HPDE6-E6E7 (cell line): Measurements from ENCODE around the gene FGF18.

Experiments used
- DNase-seq: peaks from one replicate; pipeline ENCODE4 v3.0.0; 2011; ENCODE audit warnings: missing footprints; ENCODE audit errors: extremely low spot score

The FGF18 gene

DNA sequence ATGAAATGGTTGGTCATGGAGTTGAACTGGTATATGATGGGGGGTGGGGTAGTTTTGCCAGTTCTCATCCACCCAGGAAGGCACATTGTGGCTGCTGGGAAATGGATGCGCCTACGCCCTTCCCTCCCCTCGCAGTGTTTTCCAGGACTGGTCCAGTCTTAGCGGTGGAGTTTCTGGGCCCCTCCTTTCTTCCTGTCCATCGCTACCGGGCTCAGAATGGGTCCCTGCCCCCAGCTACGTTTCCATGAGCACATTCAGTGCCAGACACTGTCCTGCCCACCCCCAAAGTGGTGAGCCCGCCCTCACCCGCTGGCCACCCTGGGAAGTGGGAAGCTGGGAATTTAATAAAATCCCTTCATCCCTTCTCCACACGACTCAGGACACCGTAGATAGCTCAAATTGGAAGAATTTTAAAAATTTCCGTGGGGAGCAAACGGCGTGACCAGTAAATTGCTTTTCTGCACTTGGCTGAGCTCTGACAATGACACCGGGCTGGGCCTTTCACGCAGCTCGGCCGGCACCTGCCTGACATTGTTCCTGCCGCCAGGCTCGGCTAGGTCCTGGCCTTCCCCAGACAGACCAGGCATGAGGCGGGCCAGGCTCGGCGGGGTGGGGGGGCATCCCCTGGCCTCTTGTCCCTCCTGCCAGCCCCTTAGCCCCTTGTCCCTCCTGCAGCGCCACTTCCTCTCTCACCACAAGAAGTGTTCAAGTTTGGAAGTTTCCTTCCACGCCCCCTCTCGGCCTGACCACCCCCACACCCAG lies 3.6 kb downstream of the FGF18 start:
- no peak for DNase-seq

DNA sequence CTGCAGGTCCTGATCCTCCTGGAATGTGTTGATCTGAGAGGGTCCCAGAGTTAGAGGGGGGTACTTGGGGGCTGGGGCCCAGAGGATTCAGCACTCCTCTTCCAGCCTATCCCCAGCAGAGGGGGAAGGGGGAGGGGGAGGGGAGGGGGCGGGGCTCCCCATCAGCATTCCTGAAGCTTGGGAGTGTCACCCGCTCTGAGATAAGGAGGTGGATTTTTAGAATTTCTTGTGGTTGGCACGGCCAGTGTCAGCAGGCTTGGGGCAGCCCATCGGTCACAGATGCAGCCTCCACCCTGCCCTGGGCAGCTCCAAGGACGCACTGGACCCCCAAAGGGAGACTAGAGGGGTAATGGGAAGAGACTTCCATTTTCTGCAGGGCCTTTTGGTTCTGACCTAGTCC lies 5.3 kb downstream of the FGF18 start:
- DNase-seq = no peak

DNA sequence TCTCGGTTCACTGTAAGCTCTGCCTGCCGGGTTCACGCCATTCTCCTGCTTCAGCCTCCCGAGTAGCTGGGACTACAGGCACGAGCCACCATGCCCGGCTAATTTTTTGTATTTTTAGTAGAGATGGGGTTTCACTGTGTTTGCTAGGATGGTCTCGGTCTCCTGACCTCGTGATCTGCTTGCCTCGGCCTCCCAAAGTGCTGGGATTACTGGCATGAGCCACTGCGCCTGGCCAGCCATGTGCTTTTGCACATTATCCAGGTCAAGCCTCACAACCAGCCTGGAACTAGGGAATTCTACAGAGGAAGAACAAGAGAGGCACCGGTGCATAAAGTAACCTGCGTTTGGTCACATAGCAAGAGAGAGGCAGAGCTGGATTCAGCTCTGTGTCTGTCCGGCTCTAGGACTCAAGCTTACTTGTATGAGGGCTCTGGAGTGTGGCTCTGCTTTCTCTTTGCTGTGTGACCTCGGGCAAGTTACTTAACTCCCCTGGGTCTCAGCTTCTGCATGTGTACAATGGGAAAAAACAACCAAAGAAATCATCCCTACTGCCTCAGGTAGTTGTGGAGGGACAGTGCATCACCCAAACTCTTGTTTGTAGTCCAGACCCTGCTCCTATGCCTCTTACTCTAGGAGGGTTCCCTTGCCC lies 6.3 kb downstream of the FGF18 start:
- no peak for DNase-seq

DNA sequence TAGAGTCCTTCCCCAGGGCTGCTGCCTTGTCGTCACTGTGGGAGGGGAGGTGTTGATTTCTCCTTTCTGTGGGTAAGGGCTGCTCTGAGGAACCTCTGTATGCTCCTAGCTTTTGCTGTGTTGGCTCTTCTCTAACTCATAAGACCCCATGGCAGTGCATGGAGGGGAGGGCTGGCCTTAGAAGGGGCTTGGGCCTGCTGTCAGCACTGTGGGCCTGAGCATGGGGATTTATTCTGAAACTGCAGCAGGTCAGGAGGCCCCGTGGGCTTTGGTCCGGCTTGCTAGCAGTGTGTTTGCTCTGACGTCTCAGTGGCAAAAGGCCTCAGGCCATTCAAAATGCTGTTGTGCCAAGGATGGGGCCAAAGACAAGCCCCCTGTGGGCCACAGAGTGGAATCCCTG lies 6.8 kb downstream of the FGF18 start:
- no peak for DNase-seq

DNA sequence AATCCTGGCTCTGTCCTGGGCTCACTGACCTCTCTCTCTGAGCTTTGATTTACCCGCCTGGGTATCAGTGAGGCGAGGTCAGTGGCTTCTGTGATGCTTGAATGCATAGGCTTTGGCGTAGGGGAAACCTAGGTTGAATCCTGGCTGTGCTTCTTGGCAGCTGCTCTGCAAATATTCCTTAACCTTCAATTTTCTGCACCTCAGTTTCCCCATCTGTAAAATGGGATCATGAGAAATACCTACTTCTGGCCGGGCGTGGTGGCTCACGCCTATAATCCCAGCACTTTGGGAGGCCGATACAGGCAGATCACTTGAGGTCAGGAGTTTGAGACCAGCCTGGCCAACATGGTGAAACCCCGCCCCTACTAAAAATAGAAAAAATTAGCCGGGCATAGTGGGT lies 7.2 kb downstream of the FGF18 start:
- DNase-seq = no peak

DNA sequence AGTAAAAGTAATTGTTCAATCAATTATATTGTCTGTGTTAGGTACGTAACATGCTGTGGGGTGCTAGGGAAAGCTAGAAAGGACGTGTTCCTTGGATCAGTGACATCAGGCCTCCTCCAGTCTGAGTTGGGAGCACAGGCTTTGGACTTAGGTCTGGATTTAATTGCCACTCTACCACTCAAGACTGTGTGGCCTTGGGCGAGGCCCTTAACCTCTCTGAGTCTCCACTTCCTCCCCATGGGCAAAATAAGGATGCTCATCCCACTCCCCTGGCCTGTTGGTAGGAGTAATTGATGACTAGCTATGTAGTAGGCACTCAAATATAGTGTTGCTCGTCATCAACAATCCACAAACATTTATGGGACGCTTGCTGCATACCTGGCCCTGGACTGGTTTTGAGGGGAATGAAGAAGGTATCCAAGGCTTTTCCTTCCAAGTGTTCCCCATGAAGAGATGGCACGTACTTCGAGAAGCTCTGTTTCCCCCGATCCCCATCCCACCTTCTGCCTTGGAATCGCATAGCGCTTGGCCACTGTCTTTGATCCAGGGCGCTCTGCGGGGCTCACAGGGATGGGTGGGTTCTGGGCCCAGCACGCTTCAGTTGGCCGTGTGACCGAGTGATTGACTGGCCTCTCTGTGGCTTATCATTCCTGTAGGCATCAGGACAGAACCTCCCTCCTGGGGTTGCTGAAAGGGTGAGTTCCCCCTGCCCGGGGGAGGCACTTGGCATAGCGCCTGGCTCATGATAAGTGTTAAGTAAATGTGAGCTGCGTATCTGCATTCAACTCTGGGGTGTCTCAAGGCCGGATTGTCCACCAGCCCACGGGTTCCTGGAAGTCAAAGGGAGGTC lies 8.1 kb downstream of the FGF18 start:
- DNase-seq = no peak

DNA sequence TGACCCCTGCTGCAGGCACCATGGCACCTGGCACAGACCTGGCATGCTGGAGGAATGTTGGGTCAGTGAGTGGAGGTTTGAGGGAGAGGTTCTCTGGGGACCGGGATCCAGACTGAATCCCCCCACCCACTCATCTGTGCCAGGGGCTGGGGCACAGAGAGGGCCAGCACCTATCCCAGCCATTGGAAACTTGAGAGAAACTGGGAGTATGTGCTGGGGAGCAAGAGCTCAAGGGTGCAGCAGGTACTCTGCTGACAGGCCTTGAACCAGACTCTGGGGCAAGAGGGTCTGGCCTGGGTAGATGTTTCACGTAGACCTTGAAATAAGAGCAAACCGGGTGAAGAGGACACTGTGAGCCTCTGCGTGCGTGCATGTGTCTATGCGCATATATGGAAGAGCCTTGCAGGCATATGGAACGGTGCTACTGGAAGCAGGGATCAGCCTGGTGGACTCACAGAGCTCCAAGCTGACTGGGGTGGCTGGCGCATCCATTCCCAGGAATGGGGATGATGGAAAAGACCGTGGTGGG lies 8.8 kb downstream of the FGF18 start:
- DNase-seq = no peak

DNA sequence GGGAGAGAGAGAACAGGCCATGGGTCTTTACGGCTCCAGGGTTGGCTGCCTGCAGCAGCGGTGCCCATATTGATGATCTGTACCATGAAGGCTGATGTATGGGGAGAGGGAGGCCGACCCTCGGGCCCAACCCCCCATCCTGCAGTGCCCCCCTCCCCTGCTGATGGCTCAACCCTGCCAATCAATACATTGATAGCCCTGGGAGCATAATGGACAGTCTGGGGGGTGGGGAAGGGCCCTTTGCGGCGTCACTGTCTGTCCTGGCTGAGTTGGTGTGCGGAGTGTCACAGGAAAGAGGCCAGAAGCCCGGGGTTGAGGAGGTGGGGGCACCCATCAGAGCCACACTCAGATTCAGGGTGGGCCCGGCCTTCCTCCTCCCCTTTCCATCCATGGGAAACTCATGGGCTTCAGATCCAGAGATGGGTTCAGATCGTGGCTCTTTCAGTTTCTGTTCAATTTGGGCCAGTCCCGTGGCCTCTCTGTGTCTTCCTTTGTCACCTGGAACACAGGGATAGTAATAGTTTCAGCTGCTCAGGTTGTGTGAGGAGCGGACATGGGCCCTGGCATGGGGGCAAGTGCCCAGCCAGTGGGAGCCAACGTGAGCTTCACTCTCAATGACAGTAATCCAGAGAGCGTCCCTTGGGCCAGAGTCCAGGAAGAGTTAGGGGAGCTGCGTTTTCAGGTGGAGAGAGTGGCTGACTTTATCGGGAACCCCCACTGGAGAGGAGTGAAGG lies 9.5 kb downstream of the FGF18 start:
- no peak for DNase-seq

DNA sequence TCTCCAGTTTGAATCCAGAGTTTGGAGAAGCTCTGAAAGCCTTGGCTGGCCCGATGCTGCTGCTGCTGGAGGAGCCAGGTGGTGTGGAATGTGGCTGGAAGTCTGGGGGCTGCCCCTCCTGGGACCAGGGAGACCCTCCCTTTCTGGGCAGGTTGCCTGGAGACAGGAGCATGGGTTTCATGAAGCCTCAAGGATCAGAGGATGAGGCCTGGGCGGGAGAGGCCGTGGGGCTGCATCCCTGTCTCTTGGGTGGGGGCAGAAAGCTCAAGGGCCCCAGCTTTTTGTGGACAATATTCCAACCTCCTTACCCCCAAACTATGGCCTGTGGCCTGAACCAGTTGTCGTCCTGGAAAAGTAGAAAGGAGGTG lies 10.1 kb downstream of the FGF18 start:
- no peak for DNase-seq

DNA sequence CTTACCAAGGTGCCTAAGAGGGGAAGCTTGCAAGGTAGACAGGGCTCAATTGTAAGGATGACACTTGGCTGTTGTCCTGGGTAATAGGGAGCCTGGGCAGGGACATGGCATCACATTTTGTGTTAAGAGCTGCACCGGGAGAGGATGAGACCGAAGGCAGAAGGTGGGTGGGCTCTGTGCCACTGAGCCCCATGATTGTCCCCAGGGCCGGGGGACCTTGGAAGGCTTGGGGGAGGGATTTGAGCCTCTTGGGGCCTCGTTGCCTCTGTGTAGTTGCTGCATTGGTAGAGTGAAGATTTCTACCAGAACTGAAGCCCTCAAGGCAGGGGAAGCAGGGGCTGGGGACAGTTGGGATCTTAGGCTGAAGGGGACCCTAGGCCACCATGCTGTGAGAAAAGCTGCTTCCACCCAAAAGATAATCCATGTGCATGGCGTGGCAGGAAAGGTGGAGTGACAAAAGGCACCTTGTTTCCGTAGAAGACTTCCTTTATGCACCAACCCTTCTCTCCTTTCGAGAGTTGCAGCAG lies 11.9 kb downstream of the FGF18 start:
- DNase-seq = no peak

DNA sequence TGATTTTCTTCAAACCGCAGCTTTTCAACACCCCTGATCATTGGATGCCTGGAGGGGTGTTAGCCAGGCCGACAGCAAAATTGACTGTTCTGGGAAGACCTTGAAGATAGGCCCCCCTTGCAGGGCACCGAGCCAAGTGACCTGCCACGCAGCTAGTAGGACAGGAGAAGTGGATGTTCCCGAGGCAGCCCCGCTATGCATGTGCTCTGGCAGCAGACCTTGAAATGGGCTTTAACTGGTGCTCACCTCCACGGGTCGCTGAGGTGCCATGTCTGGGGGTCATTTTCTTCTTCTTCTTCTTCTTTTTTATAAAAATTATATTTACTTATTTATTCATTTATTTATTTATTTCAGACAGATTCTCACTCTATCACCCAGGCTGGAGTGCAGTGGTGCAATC lies 12.6 kb downstream of the FGF18 start:
- no peak for DNase-seq

DNA sequence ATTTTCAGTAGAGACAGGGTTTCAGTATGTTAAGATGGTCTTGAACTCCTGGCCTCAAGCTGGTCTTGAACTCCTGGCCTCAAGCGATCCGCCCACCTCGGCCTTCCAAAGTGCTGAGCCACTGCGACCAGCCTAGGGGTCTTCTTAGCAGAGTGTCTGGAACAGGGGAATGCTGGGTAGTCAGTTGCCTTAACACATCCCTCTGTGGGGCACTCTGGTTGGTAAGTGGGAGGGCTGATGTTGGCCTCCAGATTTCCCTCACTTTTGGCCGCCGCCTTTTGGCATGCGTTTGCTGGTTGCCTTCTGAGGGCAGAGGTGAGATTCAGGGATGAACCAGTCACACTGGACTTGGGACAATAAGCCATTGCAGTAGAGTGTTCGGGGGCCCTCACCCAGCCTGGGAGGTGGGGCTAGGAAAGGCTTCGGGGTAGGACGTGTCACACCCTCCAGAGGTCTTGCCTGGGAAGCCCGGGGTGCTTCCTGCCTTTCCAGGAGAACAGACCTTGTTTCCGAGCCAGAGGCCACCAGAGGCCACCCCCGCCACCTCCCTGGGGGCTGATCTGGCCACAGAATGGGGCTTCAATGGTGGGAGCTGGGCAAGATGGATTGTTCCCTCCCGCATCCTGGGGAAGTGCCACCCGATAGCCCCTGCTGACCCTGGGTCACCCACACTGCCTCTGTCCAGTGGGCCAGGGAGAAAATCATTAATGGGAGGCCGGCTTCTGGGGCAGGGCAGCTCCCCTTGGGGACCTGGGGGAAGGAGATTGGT lies 13.3 kb downstream of the FGF18 start:
- DNase-seq = no peak

DNA sequence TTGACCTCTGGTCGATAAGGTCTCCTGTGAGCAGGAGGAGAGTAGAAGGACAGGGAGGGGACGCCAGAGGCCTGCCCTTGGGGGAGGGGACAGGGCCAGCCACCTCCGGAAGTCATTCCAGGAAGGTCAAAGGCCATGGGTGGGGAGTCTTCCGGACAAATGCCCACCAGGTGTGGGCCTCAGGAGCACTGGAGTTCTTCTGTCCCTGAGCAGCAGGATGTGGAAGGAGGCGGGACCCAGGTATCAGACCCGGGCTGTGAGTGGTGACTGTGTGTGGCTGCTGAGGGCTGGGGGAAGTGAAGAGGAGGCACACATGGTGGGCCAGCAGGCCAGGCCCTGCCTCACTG lies 13.9 kb downstream of the FGF18 start:
- no peak for DNase-seq

DNA sequence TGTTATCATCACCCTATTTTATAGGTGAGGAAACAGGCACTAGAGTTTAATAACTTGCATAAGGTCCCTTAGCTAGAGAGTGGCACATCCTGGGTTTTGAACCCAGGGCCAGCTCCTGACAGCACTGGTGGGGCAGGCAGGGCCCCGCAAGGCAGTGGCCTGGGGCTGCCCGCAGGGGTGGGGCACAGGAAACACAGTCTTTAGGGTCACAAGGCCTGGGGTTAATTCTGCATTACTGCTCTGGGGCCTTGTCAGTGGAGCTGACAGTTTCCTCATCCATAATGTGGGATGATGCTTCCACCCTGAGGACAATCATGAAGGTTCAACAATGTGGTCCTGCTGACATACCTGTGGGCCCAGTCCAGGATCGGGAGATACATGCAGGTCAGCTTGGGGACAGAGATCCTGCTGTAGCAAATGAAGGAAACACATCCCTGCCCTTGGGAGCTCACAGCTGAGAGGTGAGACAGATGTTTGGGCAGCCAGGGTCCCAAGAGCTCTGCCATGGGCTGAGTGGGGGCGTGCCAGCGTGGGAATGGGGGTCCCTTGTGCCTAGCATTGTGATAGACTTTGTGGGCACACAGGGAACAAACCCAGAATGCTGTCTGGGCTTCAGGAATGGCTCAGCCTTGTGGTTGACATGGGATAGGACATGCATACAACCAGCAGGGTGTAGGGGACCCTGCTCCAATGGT lies 14.7 kb downstream of the FGF18 start:
- DNase-seq = no peak

DNA sequence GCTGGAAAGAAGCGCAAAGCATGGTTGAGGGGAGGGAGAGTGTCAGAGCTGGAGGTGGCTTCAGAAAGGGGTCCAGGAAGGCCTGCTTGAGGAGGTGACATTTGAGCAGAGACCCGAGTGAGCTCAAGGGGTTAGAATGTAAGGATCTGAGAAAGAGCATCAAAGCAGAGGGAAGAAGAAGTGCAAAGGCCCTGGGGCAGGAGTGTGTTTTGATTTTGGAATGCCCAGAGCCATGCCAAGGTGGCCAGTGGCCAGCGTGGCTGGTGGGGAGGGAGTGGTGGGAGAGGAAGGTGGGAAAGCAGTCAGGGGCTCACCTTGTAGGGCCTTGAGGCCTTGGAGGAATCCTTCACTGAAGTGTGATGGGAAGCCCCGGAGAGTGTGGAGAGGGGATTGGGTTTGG lies 15.4 kb downstream of the FGF18 start:
- no peak for DNase-seq

DNA sequence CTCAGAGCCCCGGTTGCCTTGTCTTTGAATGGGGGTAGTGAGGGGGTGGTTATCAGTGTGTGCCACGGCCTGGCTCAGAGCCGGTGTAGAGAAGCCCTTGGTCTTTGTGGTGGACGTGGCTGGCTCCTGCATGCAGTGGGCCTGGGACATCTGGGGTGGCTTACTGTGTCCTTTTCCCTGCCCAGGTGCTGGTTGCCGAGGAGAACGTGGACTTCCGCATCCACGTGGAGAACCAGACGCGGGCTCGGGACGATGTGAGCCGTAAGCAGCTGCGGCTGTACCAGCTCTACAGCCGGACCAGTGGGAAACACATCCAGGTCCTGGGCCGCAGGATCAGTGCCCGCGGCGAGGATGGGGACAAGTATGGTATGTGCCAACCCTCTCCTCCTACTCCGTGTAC lies 16.5 kb downstream of the FGF18 start:
- DNase-seq = no peak

DNA sequence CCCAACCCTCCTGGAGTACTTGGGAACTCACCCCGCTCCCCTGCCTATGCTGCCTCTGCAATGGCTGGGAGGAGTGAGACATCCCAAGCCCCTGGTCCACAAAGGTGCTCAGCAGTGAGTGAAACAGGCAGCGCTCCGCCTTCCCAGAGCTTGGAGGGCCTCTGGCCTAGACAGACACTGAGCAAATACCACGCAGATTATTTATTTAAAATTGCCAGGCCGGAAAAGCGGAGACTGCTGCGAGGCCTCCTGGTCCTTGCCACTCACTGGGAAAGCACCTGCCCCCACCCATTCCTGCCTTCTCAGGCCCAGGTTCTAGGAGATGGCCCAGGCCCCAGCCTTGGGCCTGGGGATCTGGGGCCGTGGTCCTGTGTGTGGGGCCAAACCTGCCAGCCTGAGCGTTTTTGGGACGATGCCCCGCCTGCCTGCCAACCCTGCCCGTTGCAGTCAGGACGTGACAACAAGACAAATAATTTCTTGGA lies 17.4 kb downstream of the FGF18 start:
- no peak for DNase-seq

DNA sequence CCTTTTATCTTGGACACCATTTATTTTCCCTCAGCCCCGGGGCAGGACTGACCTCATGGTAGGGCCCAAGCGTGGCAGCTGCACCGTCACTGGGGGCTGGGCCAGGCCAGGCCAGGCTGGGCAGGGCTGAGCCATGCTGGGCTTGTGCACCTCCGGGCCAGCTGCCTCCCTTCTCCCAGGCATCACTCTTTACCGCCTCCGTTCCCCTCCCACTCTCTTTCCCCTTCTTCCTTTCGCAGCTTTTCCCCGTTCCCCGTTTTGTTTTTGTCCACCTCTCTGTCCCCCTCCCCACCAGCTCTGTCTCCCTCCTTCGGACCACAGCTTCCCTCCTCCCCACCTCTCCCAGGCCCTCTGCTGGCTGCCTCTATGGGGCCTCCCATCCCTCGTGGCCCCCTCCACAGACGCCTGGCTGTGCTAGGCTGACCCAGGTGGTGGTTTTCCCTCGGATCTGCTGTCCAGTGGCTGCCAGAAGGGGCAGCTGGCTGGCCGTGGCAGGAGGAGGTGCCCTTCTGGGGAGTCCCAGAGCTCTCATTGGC lies 17.9 kb downstream of the FGF18 start:
- no peak for DNase-seq

DNA sequence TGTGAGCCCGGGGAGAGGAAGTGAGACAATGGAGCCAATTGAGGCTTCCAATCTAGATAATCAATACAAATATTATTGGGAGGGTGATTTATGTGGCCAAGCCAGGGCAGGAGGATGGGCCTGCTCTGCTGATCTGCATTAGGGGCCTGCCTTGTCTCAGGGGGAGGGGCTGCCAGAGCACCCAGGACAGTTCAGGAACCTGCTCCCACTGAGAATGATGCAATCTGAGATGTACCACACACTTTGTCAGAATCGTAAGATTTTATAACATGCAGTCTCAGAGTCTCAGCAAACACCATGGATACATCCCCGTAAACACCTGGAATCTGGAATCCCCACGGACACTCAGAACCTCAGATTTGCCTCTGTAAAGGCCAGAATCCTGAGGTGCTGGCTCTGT lies 19.3 kb downstream of the FGF18 start:
- no peak for DNase-seq

DNA sequence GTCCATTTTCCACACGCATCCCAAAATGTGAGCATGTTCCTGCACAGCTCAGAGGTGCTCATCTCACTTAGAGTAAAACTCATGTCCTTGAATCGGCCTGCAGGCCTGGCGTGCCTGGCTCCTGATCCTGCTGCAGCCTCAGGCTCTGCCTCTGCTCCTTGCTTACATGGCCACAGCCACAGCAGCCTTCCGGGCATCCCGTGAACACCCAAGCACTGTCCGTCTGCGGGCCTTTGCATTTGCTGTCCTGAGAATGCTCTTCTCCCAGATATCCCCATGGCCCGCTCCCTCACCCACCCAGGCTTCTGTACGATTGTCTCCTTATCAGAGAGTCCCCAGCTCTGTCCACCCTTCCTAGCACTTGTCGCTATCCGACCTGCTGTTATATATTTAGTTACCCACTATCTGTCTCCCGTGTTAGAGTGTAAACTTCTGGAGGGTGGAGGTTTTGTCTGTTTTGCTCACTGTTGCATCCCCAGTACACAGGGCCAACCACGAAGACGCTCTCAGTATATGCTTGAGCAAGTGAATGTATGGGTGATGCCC lies 21.9 kb downstream of the FGF18 start:
- DNase-seq = no peak
